AG09319 (cell line): ENCODE results near the gene NKX6-1.

Experiments used
- DNase-seq: peaks from one replicate; pipeline ENCODE4 v3.0.0-alpha.2; 2010; ENCODE audit warnings: low read depth; ENCODE audit errors: extremely low read depth
- CTCF ChIP-seq: IDR thresholded peaks from 2 replicates; pipeline ENCODE4 v1.5.1; 2011; ENCODE audit warnings: low read depth, mild to moderate bottlenecking, inconsistent platforms, low read length, moderate library complexity

NKX6-1 gene

DNA sequence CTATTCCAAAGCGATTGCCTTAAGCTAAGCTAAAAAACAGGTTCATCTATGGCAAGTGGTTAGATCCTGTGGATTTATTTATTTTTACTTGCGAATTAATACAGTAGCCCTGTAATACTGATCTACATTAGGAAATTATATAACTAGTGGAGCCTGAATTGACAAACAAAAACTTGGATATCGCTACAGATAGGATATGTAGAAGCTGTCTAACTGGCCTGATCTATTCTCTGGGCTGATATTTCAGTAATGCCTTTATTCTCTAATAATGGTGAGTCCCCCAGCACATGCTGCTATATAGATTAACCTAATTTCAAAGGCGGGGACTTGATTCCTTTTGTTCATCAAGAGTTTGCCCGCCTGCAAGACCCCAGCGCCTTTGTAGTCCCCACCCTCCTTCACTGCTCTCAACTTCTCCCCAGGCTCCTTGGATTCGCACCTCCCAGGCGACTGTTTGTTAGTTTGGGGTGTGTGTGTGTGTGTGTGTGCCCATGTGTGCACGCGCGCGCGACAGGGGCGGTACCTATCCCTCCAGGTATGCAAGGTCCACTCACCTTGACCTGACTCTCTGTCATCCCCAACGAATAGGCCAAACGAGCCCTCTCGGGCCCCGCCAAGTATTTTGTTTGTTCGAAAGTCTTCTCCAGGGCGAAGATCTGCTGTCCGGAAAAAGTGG, 3.8 kb downstream of the NKX6-1 start:
- no peak for DNase-seq
- TF ChIP-seq CTCF: no peak

DNA sequence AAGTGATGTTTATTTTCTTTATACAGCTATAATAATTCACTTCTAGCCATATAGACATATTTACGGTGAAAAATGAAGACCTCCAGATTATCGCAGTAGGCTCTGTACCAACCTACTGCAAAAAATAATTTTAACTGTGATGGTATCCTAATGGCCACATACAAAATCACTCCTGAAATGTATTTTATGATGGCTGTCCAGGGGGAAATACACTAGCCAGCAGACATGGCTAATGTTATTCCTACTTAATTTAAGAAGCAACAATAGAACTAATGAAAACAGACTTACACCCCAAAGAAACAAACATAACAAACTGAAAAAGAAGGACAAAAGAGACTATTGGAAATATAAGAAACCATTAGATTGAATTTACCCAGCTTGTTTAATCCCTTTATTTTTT, 4.6 kb downstream of the NKX6-1 start:
- no peak for TF ChIP-seq CTCF
- no peak for DNase-seq

- no peak for DNase-seq
- TF ChIP-seq CTCF: no peak
These were observed 5.0 kb downstream of the NKX6-1 start for GRCh38 chr4:84494076-84494475.

- no peak for DNase-seq
- TF ChIP-seq CTCF: peak; percentile 8; the same call in 1 of the 2 replicates
These were observed 5.8 kb downstream of the NKX6-1 start for GRCh38 chr4:84493092-84493850.

DNA sequence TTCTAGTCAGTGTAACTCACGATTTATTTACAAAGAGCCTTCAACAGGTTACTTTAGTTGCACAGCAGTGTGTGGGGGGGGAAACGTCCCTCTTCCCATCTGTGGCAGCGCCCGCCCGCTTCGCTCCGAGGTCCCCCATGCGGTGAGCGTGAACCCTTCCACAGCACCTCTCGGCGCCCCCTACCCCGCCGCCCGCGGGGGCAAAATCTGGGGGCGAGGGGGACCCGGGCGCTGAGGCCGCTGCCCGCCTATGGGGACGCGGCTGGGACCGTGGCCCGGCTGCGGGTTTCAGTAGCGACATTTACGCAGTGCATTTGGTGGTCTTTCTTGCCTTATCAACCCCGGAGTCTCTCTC, 6.4 kb downstream of the NKX6-1 start:
- DNase-seq: no peak
- TF ChIP-seq CTCF: no peak

DNA sequence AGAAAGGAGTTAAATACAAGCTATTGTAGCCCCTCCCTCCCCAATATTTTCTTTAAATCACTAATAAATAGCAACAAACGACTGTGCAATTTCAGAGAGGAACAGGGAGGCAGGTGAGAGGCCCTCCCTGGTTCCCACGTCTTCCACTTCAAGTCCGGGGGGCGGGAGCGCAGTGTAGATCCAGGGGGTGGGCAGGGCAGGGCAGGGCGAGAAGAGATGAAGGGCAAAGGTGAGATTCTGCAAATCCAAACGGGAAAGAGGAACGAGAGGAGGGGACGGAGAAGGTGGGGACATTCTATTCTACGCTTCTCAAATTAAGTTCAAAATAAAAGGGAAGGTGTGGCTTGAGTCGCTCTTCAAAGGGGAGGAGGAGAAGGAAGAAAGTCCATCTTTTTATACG, 6.8 kb downstream of the NKX6-1 start:
- no peak for DNase-seq

More for the DNA sequence above, 6.8 kb downstream of the NKX6-1 start:
- TF ChIP-seq CTCF: no peak
